A549 (cell line): ENCODE data around the gene TMEM115. TPM values are rescaled to one million over a fixed set of nuclear protein-coding genes. Genes with fewer than 3 reads are reported as not detected.

Experiments used
- ATAC-seq, 2 experiments: fragments of 200-7000 bp in 1 of 2; fragments of >200 bp in 1 of 2; cut with Nextera tagmentation in 1 of 2; cut with Tn5 transposase in 1 of 2; 3 replicates each; pipeline versions ENCODE4 v1.8.0 to v1.9.1; 2018 to 2020; ENCODE audit warnings: mild to moderate bottlenecking in 1 of 2, moderate library complexity in 1 of 2
- CTCF ChIA-PET: fragments of 300-600 bp; sonication (Branson Sonifier 250); formaldehyde crosslinking; extraction: SDS; loops from one replicate; lab custom pipeline; 2021; ENCODE audit warnings: antibody characterized with exemption, inconsistent platforms; lab: Yijun Ruan, JAX
- POLR2A ChIA-PET: fragments of 350-600 bp; formaldehyde crosslinking; extraction: SDS; loops from one replicate; lab custom pipeline; 2021; ENCODE audit warnings: antibody characterized with exemption, inconsistent platforms; lab: Yijun Ruan, JAX
- DNase-seq, 2 experiments: peaks; one replicate each; pipeline versions ENCODE4 v3.0.0 to v3.0.0-alpha.2; 2011 to 2016; ENCODE audit warnings: low read depth in 1 of 2, low spot score in 1 of 2
- FAIRE-seq: peaks from 2 replicates; lab custom pipeline; 2011; peaks lifted over from hg19 to GRCh38; lab: Jason Lieb, UNC
- H3K27ac ChIP-seq, 2 experiments: fragments of >200 bp; sonication (Bioruptor Twin); formaldehyde crosslinking; 3 replicates each; pipeline ENCODE4 v1.5.1; 2016 to 2017
- H3K4me1 ChIP-seq: fragments of >200 bp; sonication (Bioruptor Twin); formaldehyde crosslinking; 3 replicates; pipeline ENCODE4 v1.6.1; 2016
- H3K4me2 ChIP-seq: fragments of >200 bp; sonication (Bioruptor Twin); formaldehyde crosslinking; 3 replicates; pipeline ENCODE4 v1.6.1; 2016
- H3K4me3 ChIP-seq: fragments of >200 bp; sonication (Bioruptor Twin); formaldehyde crosslinking; 3 replicates; pipeline ENCODE4 v1.5.1; 2016
- H3K9me3 ChIP-seq: fragments of >200 bp; sonication (Bioruptor Twin); formaldehyde crosslinking; 3 replicates; pipeline ENCODE4 v1.6.1; 2016
- BCL3 ChIP-seq: fragments of >200 bp; sonication (Bioruptor Twin); formaldehyde crosslinking; IDR thresholded peaks from 3 replicates; pipeline ENCODE4 v1.6.1; 2016
- CBX2 ChIP-seq: fragments of 200-600 bp; sonication (generic); IDR thresholded peaks from 2 replicates; pipeline ENCODE4 v1.6.1; 2016; ENCODE audit warnings: low read depth, mild to moderate bottlenecking, borderline replicate concordance
- CHD2 ChIP-seq: fragments of 150-350 bp; IDR thresholded peaks from 2 replicates; pipeline ENCODE4 v1.6.1; 2014; ENCODE audit warnings: low read length; ENCODE audit not compliant: partially characterized antibody
- CHD4 ChIP-seq: fragments of 200-600 bp; sonication (generic); IDR thresholded peaks from 2 replicates; pipeline ENCODE4 v1.6.1; 2016; ENCODE audit warnings: antibody characterized with exemption, mild to moderate bottlenecking, borderline replicate concordance
- CTCF ChIP-seq: fragments of >200 bp; sonication (Bioruptor Twin); formaldehyde crosslinking; IDR thresholded peaks from 3 replicates; pipeline ENCODE4 v1.5.1; 2016
- EHF ChIP-seq: fragments of 250-450 bp; sonication (Bioruptor Pico); IDR thresholded peaks from 2 replicates; pipeline ENCODE4 v1.5.0; 2020; ENCODE audit warnings: mild to moderate bottlenecking
- ELK1 ChIP-seq: fragments of 150-350 bp; IDR thresholded peaks from 2 replicates; pipeline ENCODE4 v1.6.1; 2014; ENCODE audit warnings: low read depth, mild to moderate bottlenecking, low read length
- EP300 ChIP-seq, 2 experiments: fragments of >200 bp; sonication (Bioruptor Twin); formaldehyde crosslinking; IDR thresholded peaks; 2 replicates in 1 of 2; 3 replicates in 1 of 2; pipeline ENCODE4 v1.6.1; 2016 to 2017
- FOSL2 ChIP-seq, 2 experiments: fragments of 450-650 bp in 1 of 2; fragments of >200 bp in 1 of 2; sonication (Bioruptor Twin) in 1 of 2; formaldehyde crosslinking; IDR thresholded peaks; 2 replicates each; pipeline versions ENCODE4 v1.5.0 to v1.6.1; 2016 to 2020; ENCODE audit warnings: mild to moderate bottlenecking in 1 of 2, moderate library complexity in 1 of 2
- HES2 ChIP-seq: fragments of >200 bp; sonication (Bioruptor Twin); formaldehyde crosslinking; IDR thresholded peaks from 2 replicates; pipeline ENCODE4 v1.6.1; 2016
- HEYL ChIP-seq: fragments of 250-450 bp; sonication (Bioruptor Pico); IDR thresholded peaks from 2 replicates; pipeline ENCODE4 v1.8.0; 2021; ENCODE audit warnings: mild to moderate bottlenecking, moderate library complexity
- JUN ChIP-seq, 2 experiments: fragments of >200 bp; sonication (Bioruptor Twin); formaldehyde crosslinking; IDR thresholded peaks; 2 replicates in 1 of 2; 3 replicates in 1 of 2; pipeline ENCODE4 v1.6.1; 2016 to 2017
- KDM1A ChIP-seq: fragments of 200-600 bp; sonication (generic); IDR thresholded peaks from 2 replicates; pipeline ENCODE4 v1.6.1; 2016; ENCODE audit warnings: low read depth, mild to moderate bottlenecking
- NPAS2 ChIP-seq: fragments of 250-450 bp; sonication (Bioruptor Pico); IDR thresholded peaks from 2 replicates; pipeline ENCODE4 v1.8.0; 2022; ENCODE audit warnings: mild to moderate bottlenecking, moderate library complexity, borderline replicate concordance
- NR3C1 ChIP-seq: fragments of >200 bp; sonication (Bioruptor Twin); formaldehyde crosslinking; IDR thresholded peaks from 3 replicates; pipeline ENCODE4 v1.6.1; 2017
- PBX3 ChIP-seq: IDR thresholded peaks from 2 replicates; pipeline ENCODE4 v1.6.1; 2012
- PHF8 ChIP-seq: fragments of 200-600 bp; sonication (generic); IDR thresholded peaks from 2 replicates; pipeline ENCODE4 v1.6.1; 2016; ENCODE audit warnings: low read depth, mild to moderate bottlenecking, antibody characterized with exemption, moderate library complexity, borderline replicate concordance
- RAD21 ChIP-seq, 2 experiments: fragments of >200 bp in 1 of 2; sonication (Bioruptor Twin) in 1 of 2; formaldehyde crosslinking in 1 of 2; IDR thresholded peaks in 1 of 2; conservative IDR thresholded peaks in 1 of 2; 2 replicates in 1 of 2; 3 replicates in 1 of 2; pipeline ENCODE4 v1.6.1; 2012 to 2018; ENCODE audit warnings: inconsistent platforms in 1 of 2
- RARB ChIP-seq: fragments of 250-450 bp; sonication (Bioruptor Pico); IDR thresholded peaks from 2 replicates; pipeline ENCODE4 v1.8.0; 2021; ENCODE audit warnings: mild to moderate bottlenecking, moderate library complexity
- RNF2 ChIP-seq: fragments of 200-600 bp; sonication (generic); IDR thresholded peaks from 2 replicates; pipeline ENCODE4 v1.6.1; 2016; ENCODE audit warnings: low read depth, mild to moderate bottlenecking, antibody characterized with exemption, moderate library complexity, borderline replicate concordance
- ZFP36 ChIP-seq: fragments of 450-650 bp; IDR thresholded peaks from 2 replicates; pipeline ENCODE4 v1.6.1; 2014; ENCODE audit warnings: borderline replicate concordance; ENCODE audit not compliant: partially characterized antibody
- WGBS: methylation state at CpG from one replicate; pipeline ENCODE4 v1.1.6; 2017; ENCODE audit errors: missing lambda C conversion rate; 5-methylcytosine and 5-hydroxymethylcytosine counted together
- polyA plus RNA-seq, 4 experiments: library from polyadenylated mRNA; depleted of rRNA in 3 of 4; stranded (reverse); fragments of >200 nt; fragmentation: RNase III in 1 of 4; extraction: RNeasy Plus Mini Kit Qiagen cat#74134 plus additional on column Dnase treatment in 1 of 4; gene quantifications; 2 replicates in 3 of 4; 3 replicates in 1 of 4; pipeline ENCODE4 v1.2.3, GENCODE V29; 2011 to 2017
- TF ChIP-seq, protein P1 (sequence below): fragments of 450-650 bp; IDR thresholded peaks from 2 replicates; pipeline ENCODE4 v1.6.1; 2014; ENCODE audit warnings: antibody characterized with exemption

Gene TMEM115
- polyA plus RNA-seq, 2 of the 4 experiments (the other 2 are of a cell fraction) = 17.4 to 26.8 TPM

GRCh38 chr3:50389414-50389767 is 30.1 kb upstream of the TMEM115 start (continued):
- TF ChIP-seq CTCF (no peak), EP300 (IDR thresholded peaks at IDR 0.05) (no peak), EHF (CRISPR knock-in tag) (no peak), NR3C1 (no peak), ZFP36 (no peak), HEYL (no peak), NPAS2 (CRISPR knock-in tag) (no peak), RNF2 (no peak)
- TF ChIP-seq, protein P1, sequence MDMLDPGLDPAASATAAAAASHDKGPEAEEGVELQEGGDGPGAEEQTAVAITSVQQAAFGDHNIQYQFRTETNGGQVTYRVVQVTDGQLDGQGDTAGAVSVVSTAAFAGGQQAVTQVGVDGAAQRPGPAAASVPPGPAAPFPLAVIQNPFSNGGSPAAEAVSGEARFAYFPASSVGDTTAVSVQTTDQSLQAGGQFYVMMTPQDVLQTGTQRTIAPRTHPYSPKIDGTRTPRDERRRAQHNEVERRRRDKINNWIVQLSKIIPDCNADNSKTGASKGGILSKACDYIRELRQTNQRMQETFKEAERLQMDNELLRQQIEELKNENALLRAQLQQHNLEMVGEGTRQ = no peak

DNA sequence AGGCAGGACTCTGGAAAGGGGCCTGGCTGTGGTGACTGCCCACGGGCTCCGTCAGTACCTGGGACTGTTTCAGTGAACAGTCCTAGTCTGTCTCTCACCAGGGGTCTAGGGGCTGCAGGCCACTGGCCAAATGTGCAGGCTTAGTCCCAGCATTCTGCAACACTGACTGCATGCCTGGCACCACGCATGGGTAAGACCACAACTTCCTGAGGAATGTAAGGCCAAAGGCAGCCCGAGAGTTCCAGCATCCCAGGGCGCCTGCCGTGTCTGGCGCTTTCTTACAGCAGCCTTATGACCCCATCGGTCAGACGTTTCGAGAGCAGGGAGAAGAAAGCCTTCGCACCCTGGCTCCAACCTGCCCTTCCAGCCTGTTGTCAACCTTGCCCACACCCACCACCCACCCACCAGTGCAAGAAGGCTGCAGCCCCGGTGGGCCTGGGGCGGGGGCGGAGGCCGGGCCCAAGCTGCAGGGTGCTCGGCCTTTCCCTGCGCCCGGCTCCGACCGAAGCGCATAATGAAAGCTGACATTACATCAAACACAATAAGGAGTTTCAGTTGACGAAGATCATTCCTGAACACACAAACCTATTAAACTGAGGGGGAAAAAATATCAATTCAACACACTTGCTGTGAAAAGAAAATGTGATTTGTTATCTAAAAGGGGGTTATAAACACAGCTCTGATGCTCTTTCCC is 29.5 kb upstream of the TMEM115 start:
- Histone ChIP-seq H3K4me1 (no peaks in the 10 kb centered on the region), H3K4me3 (no peak overlapping the region), H3K4me2 (no peak overlapping the region), H3K9me3 (no peaks in the 10 kb centered on the region), H3K27ac (no peak overlapping the region)
- ChIA-PET CTCF (interaction anchor here (1.4 to 1.5 kb wide), 2 partner anchors 32 to 39 kb away, joined by 4 read pairs; partner anchors contain the start of genes CYB561D2 and NPRL2), POLR2A (no interaction called here)
- FAIRE-seq = no peak
- DNase-seq = no peak
- TF ChIP-seq ELK1 (no peak), CBX2 (no peak), HES2 (no peak)
- WGBS = 72% methylated on average over 16 of the region's 22 CpGs
- no peak; a peak in 1 of 6 replicates for ATAC-seq

DNA sequence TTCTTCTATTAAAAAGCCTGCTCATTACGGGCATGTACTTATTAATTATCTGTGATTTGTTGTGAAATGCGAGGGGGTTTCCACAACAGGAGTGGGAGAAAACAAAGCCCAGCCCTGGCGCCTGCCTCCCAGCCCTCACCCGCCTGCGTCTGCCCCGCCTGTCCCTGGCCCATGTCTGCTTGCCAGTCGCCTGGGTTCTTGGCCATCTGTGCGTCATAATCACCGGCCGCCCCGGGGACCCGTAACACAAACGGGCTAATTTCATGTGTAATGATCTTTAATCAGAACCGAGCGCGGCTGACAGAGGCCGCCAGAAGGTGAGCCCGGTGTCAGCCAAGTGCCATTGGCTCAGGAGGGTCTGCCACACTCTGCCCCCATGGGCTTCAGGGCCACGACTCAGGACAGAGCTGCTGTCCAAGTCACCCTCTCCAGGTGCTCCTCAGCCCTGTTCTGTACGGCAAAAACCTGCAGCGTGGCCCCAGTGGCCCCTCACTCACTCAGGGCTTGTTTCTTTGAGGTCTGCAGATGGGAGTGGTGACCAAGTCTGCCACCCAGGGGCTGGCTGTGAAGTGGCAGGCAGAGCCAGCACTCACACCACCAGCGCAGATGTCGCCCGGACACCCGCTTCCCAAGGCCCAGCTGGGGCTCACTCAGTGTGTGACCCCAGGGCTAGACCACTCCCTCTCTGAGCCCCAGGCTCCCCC is 28.8 kb upstream of the TMEM115 start:
- H3K9me3 ChIP-seq = no peaks in the 10 kb centered on the region
- 69% methylated on average over 17 of the region's 25 CpGs for WGBS
- no peak overlapping the region for H3K27ac ChIP-seq
- TF ChIP-seq JUN (IDR thresholded peaks at IDR 0.05) (no peak), RAD21 (conservative IDR thresholded peaks at IDR 0.05 in 1 of 2, IDR thresholded peaks at IDR 0.05 in 1 of 2) (peak in 1 of 2 experiments; percentile 27; a peak in 2 of 5 replicates)
- CTCF ChIA-PET = interaction anchor here (1.5 kb wide), 1 partner anchor 31 kb away, joined by 4 read pairs; no protein-coding TSS in a partner anchor
- FAIRE-seq (no peak), DNase-seq (peak in 1 of 2 experiments; percentile 36), ATAC-seq (peak; percentile 48 to 78; a peak in 4 of 6 replicates)
- no peak overlapping the region for H3K4me3 ChIP-seq
- POLR2A ChIA-PET = no interaction called here
- no peaks in the 10 kb centered on the region for H3K4me1 ChIP-seq
- H3K4me2 ChIP-seq = no peak overlapping the region

GRCh38 chr3:50385754-50386153 is 26.4 kb upstream of the TMEM115 start:
- 81% methylated on average over 13 of the region's 13 CpGs for WGBS
- Histone ChIP-seq H3K9me3 (no peaks in the 10 kb centered on the region), H3K4me3 (no peak overlapping the region), H3K4me1 (no peaks in the 10 kb centered on the region), H3K4me2 (no peak overlapping the region), H3K27ac (no peak overlapping the region)
- ChIA-PET POLR2A (no interaction called here), CTCF (interaction anchor here (0.8 kb wide), 1 partner anchor 64 kb away, joined by 3 read pairs; no protein-coding TSS in a partner anchor)
- DNase-seq (no peak), ATAC-seq (no peak), FAIRE-seq (no peak)
- no peak for TF ChIP-seq CHD2
- no peak for TF ChIP-seq RAD21 (conservative IDR thresholded peaks at IDR 0.05 in 1 of 2, IDR thresholded peaks at IDR 0.05 in 1 of 2)
- no peak for TF ChIP-seq RARB
- TF ChIP-seq FOSL2 (IDR thresholded peaks at IDR 0.05) = no peak
- no peak for TF ChIP-seq FOSL2 (CRISPR knock-in tag; IDR thresholded peaks at IDR 0.05)
- no peak for TF ChIP-seq HES2
- TF ChIP-seq BCL3 = no peak
- no peak for TF ChIP-seq KDM1A
- TF ChIP-seq PHF8 = no peak
- TF ChIP-seq PBX3 = no peak
- TF ChIP-seq CHD4 = no peak
